Germinal center (tissue), 1 donor: ENCODE results near the gene TPM1.

Experiments used
- DNase-seq: peaks from one replicate; pipeline ENCODE4 v3.0.0; 2012; ENCODE audit warnings: mixed read lengths, low spot score

The TPM1 gene

DNA sequence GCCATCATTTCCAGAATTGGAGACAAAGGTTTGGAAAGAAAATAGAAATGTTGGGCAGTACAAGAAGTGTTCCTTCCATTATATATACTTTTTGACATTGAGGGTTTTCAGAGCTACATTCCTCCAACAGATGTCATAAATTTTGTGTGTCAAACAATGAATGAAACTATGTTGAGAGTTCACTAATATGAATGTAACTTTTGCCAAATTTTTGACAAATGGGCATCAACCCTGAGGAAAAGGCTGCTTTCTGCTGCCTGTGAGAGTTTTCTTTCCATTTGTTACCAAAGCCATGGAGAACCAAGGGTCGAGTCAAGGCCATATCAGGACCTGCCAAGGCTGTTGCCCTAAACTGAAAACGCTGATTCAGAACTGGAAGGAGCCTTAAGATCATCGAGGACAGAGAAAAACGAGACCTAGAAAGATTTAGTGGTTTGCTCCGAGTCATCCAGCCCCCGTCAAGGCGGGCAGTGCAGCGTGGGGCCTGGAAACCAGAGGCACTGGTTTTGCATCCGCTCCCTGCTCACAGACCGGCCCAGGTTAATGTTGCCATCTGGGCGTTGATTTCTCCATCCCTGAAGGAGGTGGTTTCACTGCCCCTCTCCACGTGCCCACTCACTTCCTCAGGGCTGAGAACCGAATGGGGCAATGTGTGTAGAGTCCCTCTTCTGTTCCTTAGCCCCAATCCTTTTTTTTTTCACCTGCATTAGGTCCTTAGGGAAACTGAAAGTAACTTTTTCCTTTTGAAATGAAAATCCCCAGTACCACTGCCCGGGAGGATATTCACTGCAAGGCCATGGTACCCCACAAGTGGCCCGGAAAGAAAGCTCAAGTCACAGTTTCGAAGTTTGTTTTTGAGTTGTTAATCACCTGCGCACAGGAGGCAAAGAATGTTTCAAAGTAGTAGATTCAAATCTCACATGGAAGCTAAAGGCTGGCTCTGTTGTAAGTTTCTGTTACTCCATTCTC is 32.8 kb downstream of the TPM1 start:
- DNase-seq: no peak

- no peak for DNase-seq
Measured at GRCh38 chr15:63075984-63076713, 33.6 kb downstream of the TPM1 start.

DNA sequence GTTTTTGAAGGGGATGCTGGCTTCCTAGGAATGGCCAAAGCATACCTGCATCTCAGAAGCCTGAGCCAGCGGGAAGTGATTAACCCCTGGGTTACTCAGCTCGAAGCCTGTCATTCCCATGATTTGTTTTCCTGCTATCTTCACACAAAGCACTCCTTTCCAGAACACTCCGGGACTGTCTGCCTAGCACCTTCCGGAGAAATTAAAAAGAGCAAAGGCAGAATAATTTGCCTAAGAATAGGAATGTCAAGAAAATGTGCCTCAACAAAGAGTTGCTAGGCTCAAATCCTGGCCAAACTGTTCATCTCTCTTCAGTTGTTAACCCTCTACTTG is 34.1 kb downstream of the TPM1 start:
- DNase-seq: no peak

GRCh38 chr15:63077952-63078351 is 35.4 kb downstream of the TPM1 start:
- DNase-seq: no peak

DNA sequence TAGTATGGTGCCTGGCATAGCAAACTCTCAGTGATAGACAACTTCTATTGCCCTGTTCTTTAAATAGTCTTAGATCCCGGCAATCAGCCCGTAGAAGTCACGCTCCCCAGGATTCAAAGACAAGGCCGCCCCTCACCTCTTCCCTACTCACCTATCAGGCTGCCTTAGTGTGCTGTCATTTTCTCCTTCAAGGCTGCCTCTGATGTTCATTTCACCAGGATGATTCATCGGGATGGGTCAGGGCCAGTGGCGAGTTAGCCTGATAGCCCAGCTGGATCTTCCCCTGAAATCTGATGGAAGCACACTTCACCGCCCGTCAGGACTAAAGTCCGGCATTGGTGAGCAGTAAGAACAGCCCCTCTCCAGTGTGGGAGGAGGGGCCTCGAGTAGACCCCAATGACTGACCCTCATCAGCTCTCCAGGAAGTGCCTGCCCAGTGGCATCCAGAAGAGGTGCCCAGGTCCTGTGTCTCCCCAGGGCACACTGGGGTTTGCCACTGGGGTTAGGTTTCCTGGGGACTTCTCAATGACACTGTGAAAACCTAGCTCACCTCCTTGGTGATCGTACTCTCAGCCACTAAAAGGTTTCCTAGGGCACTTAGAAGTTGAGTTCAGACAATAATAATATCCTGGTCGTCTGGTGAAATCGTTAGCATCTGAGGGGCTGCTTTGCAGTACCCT is 37.5 kb downstream of the TPM1 start:
- DNase-seq: no peak

- DNase-seq: no peak
Measured at GRCh38 chr15:63080634-63081250, 38.2 kb downstream of the TPM1 start.

DNA sequence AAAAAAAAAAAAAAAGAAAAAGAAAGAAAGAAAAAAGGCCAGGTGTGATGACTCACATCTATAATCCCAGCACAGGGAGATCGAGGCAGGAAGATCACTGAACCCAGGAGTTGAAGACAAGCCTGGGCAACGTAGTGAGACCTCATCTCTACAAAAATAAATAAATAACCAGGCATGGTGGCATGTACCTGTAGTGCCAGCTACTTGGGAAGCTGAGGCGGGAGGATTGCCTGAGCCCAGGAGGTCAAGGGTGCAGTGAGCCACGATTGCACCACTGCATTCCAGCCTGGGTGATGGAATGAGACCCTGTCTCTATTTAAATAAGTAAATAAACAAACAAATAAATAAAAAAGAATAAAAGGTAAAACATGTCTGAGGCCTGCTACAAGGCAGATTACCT is 39.8 kb downstream of the TPM1 start:
- DNase-seq: no peak

- DNase-seq: no peak
Measured at GRCh38 chr15:63083044-63083443, 40.5 kb downstream of the TPM1 start.

GRCh38 chr15:63083541-63083940 is 41.0 kb downstream of the TPM1 start:
- DNase-seq: no peak

DNA sequence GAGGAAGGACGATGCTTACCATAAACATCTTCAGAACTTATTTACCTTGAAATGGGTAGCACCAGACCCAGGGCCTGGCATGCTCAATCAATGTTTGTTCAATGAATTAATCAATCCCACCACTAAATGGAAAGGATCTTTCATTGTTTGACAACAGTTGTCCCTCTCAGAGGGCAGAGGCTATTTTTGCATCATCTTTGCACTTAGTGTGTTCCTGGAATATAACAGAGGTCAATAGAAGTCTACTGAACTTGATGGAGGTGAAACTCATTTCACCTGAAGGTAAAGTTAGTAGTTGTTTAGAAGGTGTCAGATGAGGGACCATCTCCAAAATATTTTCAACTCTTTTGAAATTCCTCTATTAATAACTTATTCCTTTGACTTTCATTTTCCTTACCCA is 42.3 kb downstream of the TPM1 start:
- no peak for DNase-seq

DNA sequence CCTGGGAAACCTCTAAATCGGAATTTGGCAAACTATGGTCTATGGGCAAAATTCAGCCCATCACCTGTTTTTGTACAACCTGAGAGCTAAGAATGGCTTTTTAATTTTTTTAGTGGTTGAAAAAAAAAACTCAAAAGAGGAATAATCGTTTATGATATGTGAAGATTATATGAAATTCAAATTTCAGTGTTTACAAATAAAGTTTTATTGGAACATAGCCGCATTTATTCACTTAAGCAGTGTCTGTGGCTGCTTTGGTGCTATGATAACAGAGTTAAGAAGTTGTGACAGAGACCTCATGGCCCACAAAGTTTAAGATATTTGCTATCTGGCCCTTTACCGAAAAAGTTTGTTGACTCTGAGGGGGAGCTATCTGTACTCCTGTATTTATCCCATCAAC is 42.7 kb downstream of the TPM1 start:
- DNase-seq: no peak

GRCh38 chr15:63086271-63086670 is 43.7 kb downstream of the TPM1 start:
- no peak for DNase-seq

DNA sequence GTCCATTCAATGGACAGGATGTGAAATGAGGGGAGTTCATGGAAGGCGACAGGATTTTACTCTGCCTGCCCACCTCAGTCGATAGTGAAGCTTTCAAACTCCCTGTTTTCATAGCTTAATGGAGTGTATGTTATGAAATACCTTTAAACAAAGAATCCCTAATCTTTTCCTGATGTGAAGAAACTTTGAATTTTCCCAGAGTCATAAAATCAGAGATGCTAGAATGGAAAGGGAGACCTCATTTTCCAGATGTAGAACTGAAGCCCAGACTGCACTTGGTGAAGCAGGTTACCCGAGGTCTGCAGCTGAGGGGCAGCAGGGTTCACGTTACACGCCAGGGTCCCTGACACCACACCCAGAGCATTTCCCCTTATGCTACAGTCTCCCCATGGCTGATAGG is 44.4 kb downstream of the TPM1 start:
- DNase-seq: no peak

- DNase-seq: no peak
Measured at GRCh38 chr15:63088533-63089245, 46.1 kb downstream of the TPM1 start.

GRCh38 chr15:63089260-63090043 is 46.9 kb downstream of the TPM1 start:
- DNase-seq: no peak

GRCh38 chr15:63090472-63090871 is 47.9 kb downstream of the TPM1 start:
- no peak for DNase-seq

DNA sequence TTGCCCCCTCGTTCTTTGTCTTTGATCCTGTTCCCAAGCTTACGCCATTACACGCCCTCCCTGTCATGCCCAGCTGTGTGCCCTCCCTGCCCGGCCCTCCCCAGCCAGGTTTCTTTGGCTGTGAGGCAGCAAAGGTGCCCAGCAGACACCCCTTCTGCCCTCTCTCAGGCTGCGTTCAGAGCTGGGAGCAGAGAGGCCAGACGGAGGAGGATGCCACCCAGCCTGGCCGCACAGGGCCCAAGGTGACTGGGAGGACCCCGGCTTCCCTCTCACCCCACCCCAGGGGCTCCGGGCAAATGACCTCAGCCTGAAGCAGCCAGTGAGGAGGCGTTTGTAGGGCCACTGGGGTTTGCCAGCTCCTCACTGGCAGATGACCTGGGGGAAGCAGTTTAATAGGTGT is 48.3 kb downstream of the TPM1 start:
- no peak for DNase-seq

GRCh38 chr15:63091679-63092446 is 49.3 kb downstream of the TPM1 start:
- DNase-seq: no peak

DNA sequence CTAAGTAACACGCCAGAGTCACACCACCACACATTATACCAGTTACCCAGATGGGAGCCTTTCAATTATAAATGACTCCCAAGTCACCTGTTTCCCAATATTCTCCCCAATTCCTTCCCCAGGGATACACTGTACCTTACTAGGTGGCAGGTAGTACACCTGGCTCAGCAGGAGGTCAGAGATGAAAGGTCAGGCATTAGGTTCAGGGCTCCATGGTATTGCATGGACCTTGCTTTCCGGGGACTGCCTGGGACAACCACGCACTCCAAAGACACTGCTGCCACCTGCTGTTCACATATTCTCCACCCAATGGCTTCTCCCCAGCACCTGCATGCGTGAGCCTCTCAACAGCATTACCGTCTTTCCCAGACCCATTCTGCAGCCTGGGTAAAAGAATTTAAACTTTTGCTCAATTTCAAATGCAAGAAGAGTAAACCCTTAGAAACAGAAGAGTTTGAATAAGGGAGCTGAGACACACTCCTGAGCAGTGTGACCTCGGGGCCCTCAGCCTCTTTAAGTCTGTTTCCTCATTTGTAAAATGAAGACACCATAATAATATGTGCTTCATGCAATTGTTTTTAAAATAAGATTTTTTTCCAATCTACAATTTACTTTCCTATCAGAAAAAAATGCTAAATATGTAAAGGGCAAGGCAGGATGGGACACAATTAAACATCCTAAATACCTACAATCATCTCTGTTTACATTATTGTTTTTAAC is 51.1 kb downstream of the TPM1 start:
- peak; percentile 60 for DNase-seq
